Activated CD4-positive, alpha-beta T cell treated with anti-CD3 and anti-CD28 coated beads, Interleukin-2, Interleukin-4, amounts not matched to agents 100 ng/mL and 50 ng/mL, durations not matched to agents 16 hours and 8 hours (primary cell): ENCODE measurements around the gene SEC24B.
"Not testable (repeated sequence)": the region's sequence is repeated elsewhere in the genome, so short reads cannot be mapped to it uniquely, and the experiment has no call there.

Experiments
- DNase-seq: peaks from one replicate; pipeline ENCODE4 v3.0.0-alpha.2; 2020; ENCODE audit warnings: low spot score

The SEC24B gene

DNA sequence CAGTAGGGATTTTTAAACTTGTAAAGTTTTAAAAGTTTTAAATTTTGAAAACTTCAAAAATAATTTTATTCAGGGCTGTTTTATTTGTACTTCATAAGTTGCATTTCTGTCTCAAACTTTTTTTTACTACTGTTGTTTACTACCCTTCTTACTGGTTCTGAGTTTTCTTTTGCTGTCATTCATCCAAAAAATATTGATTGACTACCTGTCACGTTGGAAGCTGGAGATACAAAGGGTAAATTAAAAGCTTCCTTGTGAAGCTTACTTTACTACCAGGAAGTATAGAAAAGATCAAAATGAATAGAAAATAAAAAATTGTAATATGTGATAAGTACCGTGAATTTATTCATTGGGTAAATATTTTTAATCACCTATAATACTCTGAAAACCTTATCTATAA is 77.1 kb downstream of the SEC24B start:
- DNase-seq = no peak

DNA sequence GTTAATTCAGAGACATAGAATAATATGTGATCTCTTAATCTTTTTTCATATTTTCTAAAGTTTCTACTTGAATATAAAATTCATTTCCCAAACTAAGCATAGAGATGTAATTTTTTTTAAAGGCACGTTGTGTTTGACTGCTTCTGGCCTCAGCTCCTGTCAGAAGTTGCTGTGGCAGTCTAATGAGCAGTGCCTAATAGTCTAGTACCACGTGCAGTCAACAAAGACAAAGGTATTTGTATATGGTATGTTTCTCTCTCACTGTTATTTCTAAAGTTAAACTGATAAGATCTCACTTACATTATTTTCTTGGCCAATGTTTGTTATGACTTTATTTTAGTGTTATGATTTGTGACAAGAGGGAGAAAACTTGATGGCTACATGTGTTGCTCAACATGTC is 77.8 kb downstream of the SEC24B start:
- no peak for DNase-seq

DNA sequence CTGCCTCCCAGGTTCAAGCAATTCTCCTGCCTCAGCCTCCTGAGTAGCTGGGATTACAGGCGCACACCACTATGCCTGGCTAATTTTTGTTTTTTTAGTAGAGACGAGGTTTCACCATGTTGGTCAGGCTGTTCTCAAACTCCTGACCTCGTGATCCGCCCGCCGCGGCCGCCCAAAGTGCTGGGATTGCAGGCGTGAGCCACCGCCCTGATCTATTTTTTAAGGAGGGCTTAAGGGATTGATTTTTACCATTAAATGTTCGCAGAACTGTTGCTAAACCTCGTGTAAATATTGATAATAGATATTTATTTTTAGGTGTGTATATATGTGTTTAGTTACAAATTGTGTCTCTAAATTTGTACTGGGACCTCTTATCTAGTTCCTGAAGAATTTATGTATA is 79.8 kb downstream of the SEC24B start:
- not testable (repeated sequence) for DNase-seq

DNA sequence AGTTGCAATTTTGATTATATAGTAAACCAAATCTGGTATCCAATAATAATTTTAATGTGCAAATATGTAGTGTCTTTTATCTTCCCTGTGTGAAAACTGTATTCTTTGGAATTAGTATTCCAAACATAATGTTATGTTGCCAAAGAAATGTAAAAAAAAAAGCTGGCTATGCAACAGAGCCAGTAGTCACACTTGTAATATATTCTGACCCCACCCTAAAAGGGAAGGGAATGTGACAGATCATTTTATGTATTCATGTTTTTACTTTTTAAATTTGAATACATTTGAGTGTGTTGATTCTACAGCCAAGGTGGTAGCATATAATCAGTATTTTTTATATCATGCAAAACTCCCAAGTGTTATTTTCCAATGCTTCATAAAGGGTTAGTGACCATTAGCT is 98.6 kb downstream of the SEC24B start:
- no peak for DNase-seq

DNA sequence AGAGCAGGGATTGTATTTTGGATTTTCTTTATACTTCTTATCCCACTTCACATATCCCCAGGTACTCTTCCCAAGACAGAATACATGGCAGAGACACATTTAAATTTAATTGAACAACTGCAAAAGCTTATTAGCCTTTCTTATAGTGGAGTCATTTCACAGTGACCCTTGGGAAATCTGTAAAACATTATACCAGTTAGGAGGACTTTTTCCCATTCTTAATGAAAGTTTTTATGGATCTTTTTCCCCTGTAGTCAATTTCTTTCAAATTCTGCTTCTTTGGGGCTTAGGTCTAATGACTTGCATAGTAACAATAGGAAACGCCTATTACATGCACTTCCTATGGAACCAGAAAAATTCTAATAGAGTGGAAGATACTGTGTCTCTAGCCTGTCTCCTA is 111.8 kb downstream of the SEC24B start:
- no peak for DNase-seq

DNA sequence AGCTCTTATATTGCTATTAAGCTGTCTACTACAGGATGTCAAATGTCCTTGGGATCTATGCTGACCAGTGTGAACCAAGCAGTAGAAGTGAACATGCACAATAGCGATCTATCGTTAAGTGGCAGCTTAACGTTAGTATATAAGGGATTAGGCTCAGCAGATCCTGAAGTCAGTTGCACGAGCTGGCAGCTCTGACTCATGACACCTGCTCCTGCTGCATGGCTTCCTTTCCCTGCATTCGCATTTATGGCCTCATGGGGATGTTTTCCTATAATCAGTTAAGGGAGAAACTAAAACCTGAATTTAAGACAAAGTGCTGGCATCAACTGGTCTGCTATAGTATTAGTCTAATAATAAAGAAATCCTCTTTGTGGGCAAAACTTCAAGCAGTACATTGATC is 113.8 kb downstream of the SEC24B start:
- no peak for DNase-seq

DNA sequence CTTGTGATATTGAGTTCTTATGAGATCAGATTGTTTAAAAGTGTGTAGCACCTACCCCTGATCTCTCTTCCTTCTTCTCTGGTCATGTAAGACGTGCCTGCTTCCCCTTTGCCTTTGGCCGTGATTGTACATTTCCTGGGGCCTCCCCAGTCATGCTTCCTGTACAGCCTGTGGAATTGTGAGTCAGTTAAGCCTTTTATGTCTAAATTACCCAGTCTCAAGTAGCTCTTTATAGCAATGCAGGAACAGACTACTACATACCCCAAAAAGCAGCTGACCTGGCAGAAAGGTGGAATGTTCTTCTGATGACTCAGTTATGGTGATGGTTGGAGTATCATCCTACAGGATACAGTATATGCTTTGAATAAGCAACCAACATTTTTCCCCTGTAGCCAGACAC is 115.0 kb downstream of the SEC24B start:
- peak; percentile 19 for DNase-seq

DNA sequence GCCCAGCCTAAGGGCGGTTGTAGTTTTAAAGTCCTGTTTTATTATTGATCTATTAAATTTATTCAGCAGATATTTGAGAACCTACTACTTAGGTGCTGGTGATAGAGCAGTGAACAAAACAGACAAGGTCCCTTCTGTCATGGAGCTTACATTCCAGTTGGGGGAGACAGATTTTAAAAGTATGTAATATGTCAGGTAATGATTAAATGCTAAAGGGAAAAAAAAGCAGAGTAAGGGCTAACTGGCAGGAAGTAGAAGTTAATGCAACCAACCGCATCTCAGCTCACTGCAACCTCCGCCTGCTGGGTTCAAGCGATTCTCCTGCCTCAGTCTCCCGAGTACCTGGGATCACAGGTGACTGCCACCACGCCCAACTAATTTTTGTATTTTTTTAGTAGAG is 118.6 kb downstream of the SEC24B start:
- DNase-seq = no peak

DNA sequence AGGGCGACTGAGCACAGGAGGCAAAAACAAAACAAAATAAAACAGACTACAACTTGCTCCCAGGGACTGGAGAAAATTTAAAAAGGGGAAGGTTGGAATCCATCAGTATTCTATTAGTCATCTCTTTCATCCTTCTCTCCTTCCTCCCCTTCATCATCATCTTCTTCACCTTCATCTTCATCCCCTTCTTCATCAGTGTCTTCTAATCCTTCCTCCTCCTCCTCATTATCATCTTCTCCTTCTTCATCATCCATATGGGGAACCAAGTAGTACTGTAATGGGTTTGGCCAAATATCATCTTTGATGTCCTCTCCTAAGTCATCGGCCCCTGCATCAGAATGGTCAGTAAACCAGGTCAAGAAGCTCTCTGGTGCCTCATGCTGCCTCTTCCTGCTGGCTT is 119.5 kb downstream of the SEC24B start:
- no peak for DNase-seq

DNA sequence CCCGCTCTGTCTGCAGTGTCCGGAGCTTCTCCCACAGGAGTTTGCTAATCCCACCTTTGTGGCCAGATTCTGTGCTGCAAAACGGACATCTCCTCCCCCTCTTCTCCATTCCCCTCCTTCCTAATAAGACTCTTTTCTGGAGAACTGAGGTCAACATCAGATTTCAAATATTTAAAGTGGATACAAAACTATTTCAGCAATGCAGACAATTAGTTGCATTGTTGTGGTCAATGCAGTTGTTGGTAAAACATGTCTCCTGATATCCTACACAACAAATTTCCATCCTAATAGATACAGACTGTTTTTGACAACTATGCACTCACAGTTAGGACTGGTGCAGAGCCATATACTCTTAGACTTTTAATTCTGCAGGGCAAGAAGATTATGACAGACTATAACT is 121.4 kb downstream of the SEC24B start:
- no peak for DNase-seq

DNA sequence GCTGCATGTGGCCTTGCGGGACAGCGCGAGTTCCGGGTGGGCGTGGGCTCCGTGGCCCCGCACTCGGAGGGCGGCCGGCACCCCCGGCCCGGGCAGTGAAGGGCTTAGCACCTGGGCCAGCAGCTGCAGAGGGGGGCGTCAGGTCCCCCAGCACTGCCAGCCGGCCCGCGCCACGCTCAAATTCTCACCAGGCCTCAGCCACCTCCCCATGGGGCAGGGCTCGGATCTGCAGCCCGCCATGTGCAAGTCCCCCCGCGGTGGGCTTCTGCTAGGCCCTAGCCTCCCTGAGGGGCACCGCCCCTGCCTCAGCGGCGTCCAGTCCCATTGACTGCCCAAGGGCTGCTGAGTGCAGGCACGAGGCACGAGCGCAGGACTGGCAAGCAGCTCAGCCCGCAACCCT is 123.8 kb downstream of the SEC24B start:
- DNase-seq = no peak

DNA sequence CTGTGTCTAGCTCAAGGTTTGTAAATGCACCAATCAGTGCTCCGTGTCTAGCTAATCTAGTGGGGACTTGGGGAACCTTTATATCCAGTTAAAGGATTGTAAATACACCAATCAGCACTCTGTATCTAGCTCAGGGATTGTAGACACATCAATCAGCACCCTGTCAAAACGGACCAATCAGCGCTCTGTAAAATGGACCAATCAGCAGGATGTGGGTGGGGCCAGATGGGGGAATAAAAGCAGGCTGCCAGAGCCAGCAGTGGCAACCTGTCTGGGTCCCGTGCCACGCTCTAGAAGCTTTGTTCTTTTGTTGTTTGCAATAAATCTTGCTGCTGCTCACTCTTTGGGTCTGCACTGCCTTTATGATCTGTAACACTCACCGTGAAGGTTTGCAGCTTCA is 124.5 kb downstream of the SEC24B start:
- not testable (repeated sequence) for DNase-seq

DNA sequence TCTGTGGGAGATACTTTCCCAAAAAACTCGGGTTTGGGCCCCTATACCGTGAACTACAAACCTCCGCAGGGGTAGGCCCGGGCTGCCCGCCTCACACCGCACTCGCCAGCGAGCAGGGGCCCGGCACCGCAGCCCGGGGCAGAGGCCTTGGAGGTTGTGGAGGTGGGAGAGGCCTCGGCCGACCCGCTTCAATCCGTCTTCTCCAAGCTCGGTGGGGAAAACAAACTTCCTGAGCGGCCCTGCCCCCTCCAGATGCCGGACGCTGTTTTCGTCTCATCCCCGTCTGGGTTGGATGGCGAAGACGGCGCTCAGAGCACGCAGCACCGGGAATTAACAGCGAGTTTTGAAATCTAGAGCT is 126.0 kb downstream of the SEC24B start:
- DNase-seq = peak; percentile 18

DNA sequence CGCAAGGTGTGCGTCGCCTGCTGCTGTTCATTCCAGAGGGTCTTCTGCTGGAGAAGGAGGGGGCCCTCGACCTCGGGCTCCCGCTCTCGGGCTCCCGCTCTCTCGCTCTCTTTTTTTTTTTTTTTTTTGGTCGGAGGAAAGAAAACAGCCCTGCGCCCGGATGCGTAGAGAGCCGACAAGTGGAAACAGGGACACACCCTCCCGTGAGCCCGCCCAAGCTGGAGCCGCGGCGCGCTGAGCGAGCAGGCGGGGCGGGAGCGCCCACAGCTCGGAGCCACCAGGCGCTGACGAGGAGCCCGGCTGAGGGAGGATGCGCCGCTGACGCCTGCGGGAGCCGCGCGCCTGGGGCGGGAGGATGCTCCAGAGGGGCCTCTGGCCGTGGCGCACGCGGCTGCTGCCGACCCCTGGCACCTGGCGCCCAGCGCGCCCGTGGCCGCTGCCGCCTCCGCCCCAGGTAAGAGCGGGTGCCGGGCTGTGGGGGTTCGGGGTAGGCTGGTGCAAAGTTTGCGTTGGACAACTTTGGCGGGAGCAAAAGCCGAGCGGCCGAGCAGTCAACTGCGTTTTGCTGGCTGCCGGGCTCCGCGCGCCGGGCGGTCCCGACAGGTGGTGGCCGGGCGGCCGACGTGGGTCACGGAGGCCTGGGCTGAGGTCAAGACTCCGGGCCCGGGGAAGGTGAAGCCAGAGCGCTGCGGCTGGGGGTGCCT is 126.5 kb downstream of the SEC24B start, which contains the start of gene MCUB:
MCUB (plus strand) TSS at position 264 of the 704 bp plus-strand sequence; CDS start at position 356, 92 bp downstream.
- peak; percentile 92 for DNase-seq

DNA sequence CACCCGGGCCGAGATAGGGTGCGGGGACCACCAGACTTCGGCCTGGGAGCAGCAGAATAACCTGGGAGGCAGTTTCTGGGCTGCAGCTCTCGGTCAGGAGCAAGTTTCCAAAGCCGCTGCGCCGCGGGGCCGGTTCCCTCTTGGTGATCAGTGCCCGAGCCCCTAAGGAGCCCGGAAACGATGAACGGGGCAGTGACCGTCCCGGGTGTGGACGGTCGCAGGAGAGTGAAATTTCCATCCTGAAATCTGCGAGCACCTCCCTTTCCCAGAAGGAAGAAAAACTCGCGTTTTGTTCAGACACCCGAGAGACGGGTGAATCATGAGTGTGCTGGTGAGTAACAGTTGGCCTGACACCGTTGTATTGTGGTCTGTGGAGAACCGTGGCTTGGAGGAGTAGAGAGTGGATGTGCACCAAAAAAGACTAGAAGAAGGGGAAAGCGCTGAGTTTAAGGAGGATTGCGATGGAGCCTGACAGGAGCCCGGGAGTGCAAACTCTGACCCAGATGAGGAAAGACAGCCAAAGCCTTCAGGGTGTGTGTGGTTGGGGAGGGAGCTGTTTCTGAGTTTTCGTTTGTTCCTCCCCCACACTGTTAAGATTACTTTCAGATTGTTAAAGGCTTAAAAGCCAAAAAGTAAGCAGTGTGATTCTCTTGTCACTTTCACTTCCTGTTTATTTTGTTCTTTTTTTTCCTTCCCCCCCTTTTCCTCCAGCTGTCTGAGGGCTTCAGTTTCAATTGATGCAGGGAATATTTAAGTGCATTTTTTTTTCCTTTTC is 127.3 kb downstream of the SEC24B start:
- DNase-seq = peak; percentile 66

DNA sequence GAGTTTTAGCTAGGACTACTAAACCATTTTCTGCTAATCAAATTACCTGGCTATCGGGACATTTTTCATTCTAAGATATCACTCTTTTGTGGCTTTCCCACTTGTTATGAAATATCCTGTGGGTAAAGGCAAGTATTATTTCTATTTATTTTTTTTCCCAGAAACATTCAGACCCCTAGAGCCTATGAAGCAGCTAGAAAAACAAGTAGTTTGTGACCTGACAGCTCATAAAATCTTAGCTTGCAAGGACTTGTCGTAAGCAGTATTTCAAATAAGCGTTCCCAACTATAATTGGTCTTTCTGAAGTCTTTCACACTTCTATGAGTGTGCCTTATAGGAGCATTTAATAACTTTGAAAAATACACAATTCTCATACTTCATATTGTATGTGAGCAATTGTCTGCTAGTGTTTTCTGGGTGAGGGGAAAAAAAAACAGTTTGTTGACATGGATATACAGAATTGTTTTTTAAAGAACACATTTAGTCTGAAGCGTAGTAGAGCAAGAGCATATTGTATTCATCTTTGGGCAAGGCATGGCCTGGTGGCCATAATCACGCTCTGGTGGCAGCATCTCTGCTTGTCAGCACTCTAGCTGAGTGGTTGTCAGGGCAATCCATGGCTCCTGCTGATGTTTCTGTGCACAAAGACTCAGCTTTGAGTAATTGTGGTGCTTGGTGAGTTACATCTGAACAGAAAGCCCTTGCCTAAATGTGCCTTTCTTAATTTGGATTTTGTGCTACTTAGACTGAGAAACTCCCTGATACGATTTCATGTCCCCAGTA is 129.0 kb downstream of the SEC24B start:
- DNase-seq = peak; percentile 21

DNA sequence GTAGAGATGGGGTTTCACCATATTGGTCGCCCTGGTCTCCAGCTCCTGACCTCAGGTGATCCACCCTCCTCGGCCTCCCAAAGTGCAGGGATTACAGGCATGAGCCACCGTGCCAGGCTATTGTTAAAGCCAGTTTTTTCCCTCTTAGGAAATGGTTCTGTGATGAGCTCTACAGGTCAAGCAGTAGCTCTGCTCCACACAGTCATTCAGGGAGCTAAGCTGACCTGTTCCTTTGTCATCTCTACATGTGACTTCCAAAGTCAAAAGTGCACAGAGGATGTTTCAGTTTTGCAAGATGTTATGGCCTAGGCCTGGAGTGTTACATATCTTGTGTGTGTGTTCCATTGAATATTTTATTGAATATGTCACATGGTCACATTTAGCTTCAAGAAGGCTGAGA is 137.9 kb downstream of the SEC24B start:
- no peak for DNase-seq

DNA sequence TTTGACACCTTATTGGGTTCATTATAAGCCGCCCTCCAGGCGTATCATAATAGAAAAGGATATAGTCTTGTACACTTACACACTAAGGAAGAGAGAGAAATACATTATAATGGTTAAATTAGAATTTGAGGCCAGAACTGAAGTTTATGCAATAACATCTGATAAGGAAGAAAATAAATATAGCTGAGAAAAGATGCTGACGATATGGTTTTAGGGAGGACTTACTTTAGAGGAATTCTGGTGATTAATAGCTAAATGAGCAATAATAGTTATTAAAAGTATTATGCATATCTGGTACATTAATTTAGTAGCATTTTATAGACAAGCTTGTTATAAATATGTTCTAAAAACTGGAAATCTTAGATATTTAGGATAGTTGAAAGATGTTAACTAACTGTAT is 138.5 kb downstream of the SEC24B start:
- no peak for DNase-seq

DNA sequence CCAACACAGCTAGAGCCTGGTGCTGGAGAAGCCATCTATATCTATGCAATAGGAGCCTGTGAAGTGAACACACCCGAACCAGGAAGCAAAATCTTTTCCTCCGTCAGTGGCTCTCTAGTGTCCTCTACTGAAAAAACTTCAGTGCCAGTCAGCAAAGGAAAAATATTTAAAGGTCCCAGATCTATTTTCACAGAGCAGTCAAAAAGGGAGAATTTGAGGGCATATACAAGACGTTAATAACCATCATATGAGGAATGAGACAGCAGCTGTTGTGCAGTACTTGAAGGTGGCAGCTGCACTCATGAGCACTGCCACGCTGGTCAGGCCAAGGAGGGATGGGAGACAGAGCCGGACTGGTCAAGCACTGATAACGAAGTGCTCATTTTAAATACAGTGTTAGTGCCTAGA is 140.8 kb downstream of the SEC24B start:
- no peak for DNase-seq

DNA sequence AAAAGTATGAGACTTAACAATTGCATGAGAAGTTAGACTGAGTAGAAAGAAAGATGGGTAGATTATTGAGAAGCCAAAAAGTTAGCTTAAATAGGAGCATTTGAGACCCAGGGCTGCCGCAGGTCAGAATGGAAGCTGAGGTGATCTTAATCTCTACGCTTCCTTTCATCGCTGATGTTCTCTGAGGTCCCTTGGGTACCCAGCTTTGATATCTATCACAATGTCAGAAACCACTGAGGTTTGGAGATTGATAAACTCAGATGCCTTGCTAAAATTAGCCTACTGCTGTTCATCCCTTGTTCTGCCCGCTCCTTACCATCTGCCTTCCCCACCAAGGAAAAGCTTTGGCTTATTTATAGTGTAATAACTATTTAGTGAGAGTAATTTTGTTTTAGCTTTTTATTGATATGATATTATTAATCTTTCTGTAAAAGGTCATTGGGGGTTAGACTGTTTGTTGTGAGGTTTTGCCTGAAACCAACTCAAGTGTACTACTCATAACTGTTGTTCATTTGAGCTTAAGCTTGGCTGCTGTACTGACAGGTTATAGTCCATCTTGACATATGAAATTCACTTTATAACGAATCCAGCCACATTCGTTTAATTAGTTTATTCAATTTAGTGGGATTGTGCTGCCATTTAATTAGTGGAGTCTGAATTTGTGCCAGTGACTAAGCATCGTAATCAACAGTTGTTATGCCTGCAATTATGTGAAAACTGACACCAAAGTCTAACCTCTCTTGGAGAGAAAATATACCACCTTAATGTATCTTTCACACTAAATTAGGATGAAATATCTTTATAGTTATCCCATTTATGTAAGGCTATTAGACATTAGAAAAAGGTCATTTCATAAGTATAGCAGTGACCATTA is 141.6 kb downstream of the SEC24B start:
- DNase-seq = peak; percentile 46

DNA sequence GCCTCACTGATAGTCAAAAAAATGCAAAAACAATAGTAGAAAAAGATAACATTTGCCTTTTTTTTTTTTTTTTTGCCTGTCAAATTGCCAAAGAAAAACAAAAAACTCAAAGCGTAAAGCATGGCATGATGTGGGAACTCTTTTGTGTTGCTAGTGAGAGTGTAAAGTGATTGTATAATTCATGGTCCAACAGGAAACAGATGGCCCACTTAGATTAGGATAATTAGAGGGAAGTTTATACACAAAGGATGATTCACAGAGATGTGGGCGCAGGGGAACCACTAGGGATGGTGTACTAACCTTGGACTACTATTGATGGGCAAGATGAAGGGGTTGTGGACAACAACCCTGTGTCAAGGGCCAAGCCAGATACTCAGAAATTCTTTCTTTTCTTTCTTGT is 142.8 kb downstream of the SEC24B start:
- DNase-seq = no peak

DNA sequence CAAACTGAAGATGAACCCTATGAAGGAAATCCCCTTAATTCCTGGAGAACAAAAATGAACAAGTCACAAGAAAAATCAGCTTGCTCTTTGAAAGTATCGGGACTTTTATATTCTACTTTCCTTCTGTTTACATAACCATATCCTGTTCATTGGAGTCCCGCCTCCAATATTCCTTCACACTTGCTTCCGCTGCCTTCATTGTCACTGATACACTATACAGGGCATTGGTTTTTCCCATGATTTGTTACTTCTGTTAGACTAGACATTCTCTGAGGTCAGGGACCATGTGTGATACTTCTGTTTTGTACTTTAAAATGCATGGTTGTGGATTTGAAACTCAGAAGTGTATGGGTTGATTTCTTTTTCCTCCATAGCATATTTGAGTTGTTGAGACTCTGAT is 145.2 kb downstream of the SEC24B start:
- DNase-seq = no peak
